Measurements from ENCODE around the gene CEACAM3. TPM values are rescaled to one million over a fixed set of nuclear protein-coding genes. Genes with fewer than 3 reads are reported as not detected.
"Not testable (repeated sequence)": the region's sequence is repeated elsewhere in the genome, so short reads cannot be mapped to it uniquely, and the experiment has no call there.

Gene CEACAM3
- total RNA-seq (2014; rRNA removed; shearing (Covaris generic)): not detected in 2 replicates

DNA sequence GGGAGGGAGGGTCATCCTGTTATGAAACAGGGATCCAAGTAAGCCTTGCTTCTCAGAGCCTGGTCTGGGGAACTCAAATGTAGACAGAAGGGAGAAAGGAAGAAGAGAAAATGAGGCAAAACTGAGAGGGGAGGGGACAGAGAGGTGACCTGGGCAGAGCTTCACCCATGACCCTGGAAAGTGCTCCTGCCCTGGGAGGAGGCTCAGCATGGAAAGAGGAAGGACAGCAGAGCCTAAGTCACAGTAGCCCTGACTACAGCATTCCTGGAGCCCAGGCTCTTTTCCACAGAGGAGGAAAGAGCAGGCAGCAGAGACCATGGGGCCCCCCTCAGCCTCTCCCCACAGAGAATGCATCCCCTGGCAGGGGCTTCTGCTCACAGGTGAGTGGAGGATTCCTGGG, at the start of gene CEACAM3:
CEACAM3 (plus strand) TSS at position 226 of the 400 bp plus-strand sequence; CDS start at position 317, 91 bp downstream.
- DNase-seq (ENCODE audit: low read depth in 1 of 2, low spot score in 2 of 2): no peak
- Histone ChIP-seq H3K4me3 (no peak within 1 kb of the TSS), H3K27ac (no peak within 1 kb of the TSS), H3K27me3 (replicated peaks) (peaks cover 18% of the 10 kb centered on the region; the same call in 1 of the 2 replicates), H3K4me1 (replicated peaks) (no peaks in the 10 kb centered on the region), H3K36me3 (no peaks in the 10 kb centered on the region), H3K9me3 (replicated peaks) (no peaks in the 10 kb centered on the region)

DNA sequence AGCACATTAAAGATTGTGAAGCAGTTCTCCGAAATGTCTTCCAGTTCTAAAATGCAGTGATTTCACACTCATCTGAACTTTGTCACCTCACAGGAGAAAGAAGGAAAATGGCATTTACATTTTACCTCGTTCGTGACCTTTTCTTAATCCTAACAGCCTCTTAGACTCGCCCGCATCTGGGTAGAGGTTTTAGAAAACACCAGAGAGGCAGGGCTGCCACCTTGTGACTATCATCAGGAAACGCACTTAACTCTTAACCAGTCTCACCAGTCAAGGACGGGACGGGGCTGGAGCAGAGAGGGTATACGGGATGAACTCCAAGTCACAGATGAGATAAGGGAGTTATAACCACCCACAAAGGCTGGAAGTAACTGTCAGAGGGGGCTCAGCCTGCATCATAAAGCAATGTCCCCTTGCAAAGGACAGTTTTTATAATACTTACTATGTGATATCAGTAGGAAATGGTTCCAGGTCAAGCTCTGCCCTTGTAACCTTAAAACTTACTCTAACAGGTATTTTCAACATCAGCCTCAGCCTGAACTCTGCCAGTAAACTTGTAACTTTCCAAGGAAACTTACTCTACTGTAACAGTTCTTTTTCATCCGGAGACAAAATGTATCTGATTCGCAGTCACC, 49.7 kb upstream of the CEACAM3 start:
- Histone ChIP-seq H3K27ac (no peak overlapping the region), H3K9me3 (replicated peaks) (no peaks in the 10 kb centered on the region), H3K36me3 (no peaks in the 10 kb centered on the region), H3K4me3 (no peak overlapping the region), H3K27me3 (replicated peaks) (peaks cover 28% of the 10 kb centered on the region), H3K4me1 (replicated peaks) (no peaks in the 10 kb centered on the region)
- no peak for DNase-seq (ENCODE audit: low read depth in 1 of 2, low spot score in 2 of 2)

DNA sequence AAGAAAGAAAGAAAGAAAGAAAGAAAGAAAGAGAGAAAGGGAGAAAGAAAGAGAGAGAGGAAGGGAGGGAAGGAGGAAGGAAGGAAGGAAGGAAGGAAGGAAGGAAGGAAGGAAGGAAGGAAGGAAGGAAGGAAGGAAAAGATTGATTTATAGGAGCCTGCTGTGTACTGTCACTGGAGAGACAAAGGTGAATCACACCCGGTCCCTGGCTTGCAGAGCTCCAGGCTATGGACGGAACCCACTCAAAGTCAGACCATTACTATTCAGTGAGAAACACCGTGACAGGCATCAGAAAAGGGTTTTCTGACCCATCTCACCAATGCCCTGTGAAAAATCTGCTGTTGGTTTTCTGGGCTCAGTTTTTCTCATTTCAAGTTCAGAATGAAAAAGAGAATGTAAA, 48.4 kb upstream of the CEACAM3 start:
- DNase-seq (ENCODE audit: low read depth in 1 of 2, low spot score in 2 of 2): no peak
- Histone ChIP-seq H3K27me3 (replicated peaks) (peaks cover 28% of the 10 kb centered on the region), H3K27ac (no peak overlapping the region), H3K4me3 (no peak overlapping the region), H3K36me3 (no peaks in the 10 kb centered on the region), H3K4me1 (replicated peaks) (no peaks in the 10 kb centered on the region), H3K9me3 (replicated peaks) (no peaks in the 10 kb centered on the region)

DNA sequence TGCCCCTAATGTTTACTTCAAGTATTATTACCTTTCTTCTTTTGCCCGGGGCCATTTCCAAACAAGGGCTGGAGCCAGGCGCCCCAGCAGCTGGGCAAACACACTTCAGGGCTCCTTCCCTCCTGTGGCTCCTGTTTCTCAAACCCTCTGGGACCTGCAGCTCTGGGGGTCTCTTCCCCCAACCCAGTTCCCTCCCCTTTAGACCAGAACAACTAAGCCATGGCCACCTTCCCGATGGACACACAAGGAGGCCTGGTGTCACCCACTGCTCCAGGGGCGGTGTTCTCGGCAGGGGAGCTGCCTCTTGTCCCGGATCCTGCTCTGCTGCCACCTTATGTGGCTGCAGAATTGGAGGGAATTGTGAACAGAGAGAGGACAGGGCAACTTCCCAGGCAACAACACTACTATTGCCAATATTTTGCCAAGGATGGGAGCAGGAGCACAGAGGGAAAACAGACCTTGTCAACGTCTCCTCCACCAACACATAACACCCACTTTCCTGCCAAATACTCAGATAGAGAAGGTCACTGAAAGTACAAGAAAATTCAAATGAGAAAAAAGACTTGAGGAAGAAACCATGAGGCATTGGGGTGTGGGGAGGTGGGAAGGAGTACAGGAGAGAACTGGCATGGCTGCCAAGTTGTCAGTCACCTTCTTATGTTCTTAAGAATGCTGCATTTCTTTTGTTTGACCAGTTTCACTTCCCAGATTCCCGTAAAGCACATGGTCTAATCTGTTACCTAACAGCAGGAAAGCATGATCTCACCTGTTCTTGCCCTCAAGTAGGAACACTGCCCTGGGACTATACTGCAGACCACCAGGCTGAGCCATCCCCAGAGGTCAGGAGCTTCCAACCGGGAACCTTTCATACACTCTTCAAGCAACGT, 45.9 kb upstream of the CEACAM3 start:
- H3K27me3 ChIP-seq (replicated peaks): peaks cover 26% of the 10 kb centered on the region
- not testable (repeated sequence) for H3K27ac ChIP-seq; H3K4me3 ChIP-seq; DNase-seq (ENCODE audit: low read depth in 1 of 2, low spot score in 2 of 2); H3K4me1 ChIP-seq (replicated peaks); H3K9me3 ChIP-seq (replicated peaks); H3K36me3 ChIP-seq

DNA sequence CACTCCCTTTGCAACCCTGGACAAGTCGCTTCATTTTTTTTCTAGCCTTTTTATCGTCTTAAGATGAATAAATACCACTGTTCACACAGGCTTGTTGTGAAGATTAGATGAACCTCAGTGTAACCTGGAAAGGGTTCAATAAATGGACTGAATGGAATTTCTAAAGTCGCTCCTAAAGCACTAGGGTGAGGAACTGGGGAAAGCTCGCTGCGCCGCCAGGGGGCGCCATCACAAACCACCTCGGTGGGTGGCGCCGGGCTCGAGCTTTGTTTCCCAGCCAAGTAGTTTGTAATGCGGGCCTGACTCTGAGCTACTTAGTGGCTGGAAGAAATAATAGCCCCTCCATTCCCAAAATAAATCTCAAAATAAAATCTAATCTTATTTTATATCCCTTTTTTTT, 43.2 kb upstream of the CEACAM3 start:
- peak; percentile 5 to 53 for DNase-seq (ENCODE audit: low read depth in 1 of 2, low spot score in 2 of 2)
- Histone ChIP-seq H3K9me3 (replicated peaks) (no peaks in the 10 kb centered on the region), H3K4me1 (replicated peaks) (no peaks in the 10 kb centered on the region), H3K27me3 (replicated peaks) (peaks cover 8% of the 10 kb centered on the region; the same call in 1 of the 2 replicates), H3K36me3 (no peaks in the 10 kb centered on the region), H3K27ac (no peak overlapping the region), H3K4me3 (no peak overlapping the region)

DNA sequence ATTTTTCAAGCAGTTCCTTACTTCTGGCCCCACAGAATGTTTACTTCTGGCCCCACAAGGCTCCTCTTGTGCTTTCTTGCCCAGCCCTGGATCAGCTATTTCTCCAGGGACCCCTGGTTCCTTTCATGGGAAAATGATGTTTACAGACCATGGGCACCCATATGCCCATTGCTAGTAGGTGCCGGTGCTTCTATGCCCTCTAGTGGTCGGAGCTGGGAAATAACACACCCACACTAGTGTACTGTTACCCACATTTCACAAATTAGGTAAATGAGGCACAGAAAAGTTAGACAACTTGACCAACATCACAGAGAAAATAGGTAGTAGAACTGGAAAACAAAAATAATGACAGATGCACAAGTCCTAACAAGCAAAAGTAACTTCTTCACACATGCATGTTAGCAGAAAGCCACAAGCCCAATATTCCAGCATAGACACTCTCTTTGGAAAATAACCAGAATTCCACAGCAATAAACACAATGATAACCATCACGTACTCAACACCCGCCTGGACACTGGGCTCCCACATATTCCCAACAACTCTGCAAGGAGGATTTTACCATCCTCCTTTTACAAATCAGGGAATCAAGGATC, 42.4 kb upstream of the CEACAM3 start:
- DNase-seq (ENCODE audit: low read depth in 1 of 2, low spot score in 2 of 2): peak in 1 of 2 experiments; percentile 20
- Histone ChIP-seq H3K4me3 (no peak overlapping the region), H3K36me3 (no peaks in the 10 kb centered on the region), H3K27ac (no peak overlapping the region), H3K27me3 (replicated peaks) (peaks cover 16% of the 10 kb centered on the region; the same call in 1 of the 2 replicates), H3K4me1 (replicated peaks) (no peaks in the 10 kb centered on the region), H3K9me3 (replicated peaks) (no peaks in the 10 kb centered on the region)

DNA sequence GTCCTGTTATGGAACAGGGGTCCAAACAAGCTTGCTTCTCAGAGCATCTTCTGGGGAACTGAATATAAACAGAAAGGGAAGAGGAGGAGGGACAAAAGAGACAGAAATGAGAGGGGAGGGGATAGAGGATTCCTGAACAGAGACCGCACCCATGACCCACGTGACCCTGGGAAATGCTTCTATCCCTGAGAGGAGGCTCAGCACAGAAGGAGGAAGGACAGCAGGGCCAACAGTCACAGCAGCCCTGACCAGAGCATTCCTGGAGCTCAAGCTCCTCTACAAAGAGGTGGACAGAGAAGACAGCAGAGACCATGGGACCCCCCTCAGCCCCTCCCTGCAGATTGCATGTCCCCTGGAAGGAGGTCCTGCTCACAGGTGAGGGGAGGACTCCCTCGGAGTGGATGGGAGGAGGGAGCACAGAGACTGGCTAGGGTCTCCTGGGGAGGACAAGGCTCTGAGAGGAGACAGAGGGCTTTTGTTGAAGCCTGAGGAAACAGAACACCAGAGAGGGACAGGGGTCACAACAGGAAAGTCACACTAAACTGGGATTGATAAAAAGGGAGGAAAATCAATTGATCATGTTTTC, 41.0 kb upstream of the CEACAM3 start, which contains the start of gene CEACAM6:
CEACAM6 (plus strand) TSS at position 203 of the 586 bp plus-strand sequence; CDS start at position 312, 109 bp downstream.
- no peaks in the 10 kb centered on the region for H3K4me1 ChIP-seq (replicated peaks)
- H3K36me3 ChIP-seq: no peaks in the 10 kb centered on the region
- H3K27ac ChIP-seq: no peak within 1 kb of the TSS
- H3K4me3 ChIP-seq: no peak within 1 kb of the TSS
- H3K27me3 ChIP-seq (replicated peaks): peaks cover 28% of the 10 kb centered on the region
- no peaks in the 10 kb centered on the region for H3K9me3 ChIP-seq (replicated peaks)
- DNase-seq (ENCODE audit: low read depth in 1 of 2, low spot score in 2 of 2): no peak

DNA sequence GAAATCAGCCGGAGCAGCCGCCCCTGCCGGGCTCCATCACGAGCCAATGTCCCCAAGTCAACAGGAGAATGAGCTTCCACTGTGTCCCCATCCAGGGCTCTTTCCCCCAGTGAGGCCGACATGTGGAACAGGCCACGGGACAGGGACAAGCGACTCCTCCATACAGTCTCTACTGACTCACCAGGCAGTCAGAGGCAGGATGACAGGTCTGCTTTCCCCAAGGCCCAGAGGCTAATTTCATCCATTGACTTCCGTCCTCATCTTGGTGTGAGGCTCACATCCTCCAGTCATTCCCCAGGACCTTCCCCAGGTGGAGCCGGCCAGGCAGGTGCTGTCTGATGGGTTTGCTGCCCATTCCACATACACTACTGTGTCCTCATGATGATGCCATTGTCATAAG, 37.5 kb upstream of the CEACAM3 start:
- no peaks in the 10 kb centered on the region for H3K9me3 ChIP-seq (replicated peaks)
- H3K36me3 ChIP-seq: no peaks in the 10 kb centered on the region
- H3K27me3 ChIP-seq (replicated peaks): peaks cover 25% of the 10 kb centered on the region; the same call in 1 of the 2 replicates
- no peaks in the 10 kb centered on the region for H3K4me1 ChIP-seq (replicated peaks)
- H3K27ac ChIP-seq: no peak overlapping the region
- H3K4me3 ChIP-seq: no peak overlapping the region
- DNase-seq (ENCODE audit: low read depth in 1 of 2, low spot score in 2 of 2): no peak

DNA sequence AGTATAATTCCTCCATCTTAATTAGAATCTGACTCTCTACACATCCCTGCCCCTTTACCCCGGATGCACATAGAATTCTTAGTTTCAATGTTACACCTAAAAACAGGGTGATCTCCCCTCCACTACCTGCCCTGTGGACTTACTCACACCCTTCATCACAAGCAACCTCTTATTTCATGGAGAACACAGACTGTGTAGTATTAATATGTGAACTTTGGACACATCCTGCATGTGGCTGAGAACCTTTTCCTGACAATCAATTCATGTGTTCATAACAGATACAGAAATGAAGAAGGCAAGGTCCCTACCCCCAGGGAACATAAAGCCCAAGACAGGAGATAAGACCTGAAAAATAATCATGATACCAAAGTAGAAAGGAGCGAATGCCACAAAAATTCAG, 29.3 kb upstream of the CEACAM3 start:
- Histone ChIP-seq H3K4me3 (no peak overlapping the region), H3K9me3 (replicated peaks) (no peaks in the 10 kb centered on the region), H3K27ac (no peak overlapping the region), H3K36me3 (no peaks in the 10 kb centered on the region), H3K4me1 (replicated peaks) (no peaks in the 10 kb centered on the region), H3K27me3 (replicated peaks) (peaks cover 31% of the 10 kb centered on the region)
- DNase-seq (ENCODE audit: low read depth in 1 of 2, low spot score in 2 of 2): no peak

DNA sequence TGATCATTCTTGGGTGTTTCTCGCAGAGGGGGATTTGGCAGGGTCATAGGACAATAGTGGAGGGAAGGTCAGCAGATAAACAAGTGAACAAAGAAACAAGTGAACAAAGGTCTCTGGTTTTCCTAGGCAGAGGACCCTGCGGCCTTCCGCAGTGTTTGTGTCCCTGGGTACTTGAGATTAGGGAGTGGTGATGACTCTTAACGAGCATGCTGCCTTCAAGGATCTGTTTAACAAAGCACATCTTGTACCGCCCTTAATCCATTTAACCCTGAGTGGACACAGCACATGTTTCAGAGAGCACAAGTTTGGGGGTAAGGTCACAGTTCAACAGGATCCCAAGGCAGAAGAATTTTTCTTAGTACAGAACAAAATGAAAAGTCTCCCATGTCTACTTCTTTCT, 28.3 kb upstream of the CEACAM3 start:
- DNase-seq (ENCODE audit: low read depth in 1 of 2, low spot score in 2 of 2); H3K4me1 ChIP-seq (replicated peaks); H3K4me3 ChIP-seq; H3K27ac ChIP-seq; H3K9me3 ChIP-seq (replicated peaks); H3K36me3 ChIP-seq: not testable (repeated sequence)
- peaks cover 38% of the 10 kb centered on the region for H3K27me3 ChIP-seq (replicated peaks)

DNA sequence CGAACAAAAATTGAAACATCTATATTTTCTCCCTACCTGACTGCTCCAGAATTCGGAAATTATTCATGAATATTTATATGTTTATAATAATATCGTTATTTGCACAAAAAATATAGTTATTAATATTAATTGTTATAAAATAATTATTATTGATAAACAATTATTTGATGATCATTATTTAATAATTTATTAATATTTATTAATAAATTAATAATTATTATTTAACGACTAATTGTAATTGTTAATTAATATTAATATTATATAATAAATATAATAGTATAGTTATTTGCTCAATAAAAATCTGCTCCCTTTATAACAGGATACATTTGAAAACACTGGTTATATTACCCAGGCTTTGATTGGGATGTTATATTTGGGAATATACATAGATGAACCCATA, 26.8 kb upstream of the CEACAM3 start:
- no peak for DNase-seq (ENCODE audit: low read depth in 1 of 2, low spot score in 2 of 2)
- Histone ChIP-seq H3K27ac (no peak overlapping the region), H3K9me3 (replicated peaks) (no peaks in the 10 kb centered on the region), H3K27me3 (replicated peaks) (peaks cover 36% of the 10 kb centered on the region), H3K4me1 (replicated peaks) (no peaks in the 10 kb centered on the region), H3K4me3 (no peak overlapping the region), H3K36me3 (no peaks in the 10 kb centered on the region)

DNA sequence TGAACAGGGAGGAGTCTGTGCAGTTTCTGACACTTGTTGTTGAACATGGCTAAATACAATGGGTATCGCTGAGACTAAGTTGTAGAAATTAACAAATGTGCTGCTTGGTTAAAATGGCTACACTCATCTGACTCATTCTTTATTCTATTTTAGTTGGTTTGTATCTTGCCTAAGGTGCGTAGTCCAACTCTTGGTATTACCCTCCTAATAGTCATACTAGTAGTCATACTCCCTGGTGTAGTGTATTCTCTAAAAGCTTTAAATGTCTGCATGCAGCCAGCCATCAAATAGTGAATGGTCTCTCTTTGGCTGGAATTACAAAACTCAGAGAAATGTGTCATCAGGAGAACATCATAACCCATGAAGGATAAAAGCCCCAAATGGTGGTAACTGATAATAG, 25.0 kb upstream of the CEACAM3 start:
- DNase-seq (ENCODE audit: low read depth in 1 of 2, low spot score in 2 of 2): no peak
- Histone ChIP-seq H3K27me3 (replicated peaks) (peaks cover 27% of the 10 kb centered on the region), H3K4me1 (replicated peaks) (no peaks in the 10 kb centered on the region), H3K27ac (no peak overlapping the region), H3K36me3 (no peaks in the 10 kb centered on the region), H3K4me3 (no peak overlapping the region), H3K9me3 (replicated peaks) (no peaks in the 10 kb centered on the region)

DNA sequence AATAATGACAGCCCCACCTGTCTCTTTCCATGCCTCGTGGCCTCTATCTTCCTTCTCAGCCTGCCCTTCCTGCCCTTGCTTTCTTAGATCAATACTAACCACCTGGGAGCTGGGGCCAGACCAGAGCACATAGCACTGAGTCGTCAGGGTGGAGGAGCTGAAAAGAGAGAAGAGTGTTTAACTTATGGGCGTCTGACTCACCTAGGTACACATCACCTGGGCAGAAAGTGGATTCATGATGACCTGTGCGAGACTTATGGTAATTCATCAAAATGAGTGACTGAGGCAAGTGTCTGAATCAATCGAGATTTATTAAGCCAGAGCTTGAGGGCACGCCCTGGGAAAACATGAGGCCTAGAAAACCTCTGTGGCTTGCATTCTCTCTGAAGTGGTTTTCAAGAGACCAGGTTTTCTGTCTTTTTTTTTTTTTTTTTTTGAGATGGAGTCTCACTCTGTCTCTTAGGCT, 21.8 kb upstream of the CEACAM3 start:
- DNase-seq (ENCODE audit: low read depth in 1 of 2, low spot score in 2 of 2): no peak
- no peaks in the 10 kb centered on the region for H3K4me1 ChIP-seq (replicated peaks)
- no peaks in the 10 kb centered on the region for H3K36me3 ChIP-seq

More for the DNA sequence above, 21.8 kb upstream of the CEACAM3 start:
- H3K4me3 ChIP-seq: no peak overlapping the region
- peaks cover 20% of the 10 kb centered on the region for H3K27me3 ChIP-seq (replicated peaks)
- no peak overlapping the region for H3K27ac ChIP-seq
- H3K9me3 ChIP-seq (replicated peaks): no peaks in the 10 kb centered on the region

All from SJSA1 (cell line).